ENCODE data around the gene PICALM. TPM values are rescaled to one million over a fixed set of nuclear protein-coding genes. Genes with fewer than 3 reads are reported as not detected.

Gene PICALM
- total and polyA plus RNA-seq, 10 of the 15 experiments (the other 5 are each of a cell fraction or from before 2014, with no cell fraction given) = 4.3 to 150 (median 41.8) TPM

DNA sequence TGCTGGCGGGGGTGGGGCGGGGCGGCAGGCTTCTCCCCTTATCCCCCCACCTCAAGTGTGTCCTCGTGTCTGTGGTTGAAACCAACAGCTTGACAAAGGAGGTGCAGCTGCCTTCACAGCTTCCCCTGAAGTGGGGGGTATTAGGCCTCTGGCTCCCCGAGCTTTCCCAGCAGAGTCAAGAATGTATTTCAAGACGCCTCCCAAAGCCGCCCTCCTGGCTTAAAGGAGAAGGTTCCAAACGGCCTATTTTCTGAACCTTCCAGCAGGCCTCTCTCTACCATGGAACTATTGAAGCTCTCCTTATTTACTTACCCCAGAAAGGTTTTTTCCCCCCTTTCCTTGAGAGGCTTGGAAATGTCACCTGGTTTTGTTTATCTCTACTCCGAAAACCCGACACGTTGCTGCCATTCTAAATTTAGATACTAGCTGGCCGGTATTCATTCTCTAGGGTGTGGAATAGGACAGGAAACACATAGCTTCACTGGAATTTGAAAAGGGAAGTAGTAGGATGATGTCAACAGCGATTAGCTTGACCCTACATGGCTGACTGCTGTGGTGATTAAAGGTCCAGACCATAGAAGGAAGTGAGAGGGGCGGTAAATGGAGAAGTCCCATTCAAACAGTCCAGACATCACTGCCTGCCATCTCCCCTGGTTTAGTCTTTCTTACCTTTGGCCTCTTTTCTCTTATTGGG, 671 bp upstream of the PICALM start (continued):
- TF ChIP-seq, protein P1, sequence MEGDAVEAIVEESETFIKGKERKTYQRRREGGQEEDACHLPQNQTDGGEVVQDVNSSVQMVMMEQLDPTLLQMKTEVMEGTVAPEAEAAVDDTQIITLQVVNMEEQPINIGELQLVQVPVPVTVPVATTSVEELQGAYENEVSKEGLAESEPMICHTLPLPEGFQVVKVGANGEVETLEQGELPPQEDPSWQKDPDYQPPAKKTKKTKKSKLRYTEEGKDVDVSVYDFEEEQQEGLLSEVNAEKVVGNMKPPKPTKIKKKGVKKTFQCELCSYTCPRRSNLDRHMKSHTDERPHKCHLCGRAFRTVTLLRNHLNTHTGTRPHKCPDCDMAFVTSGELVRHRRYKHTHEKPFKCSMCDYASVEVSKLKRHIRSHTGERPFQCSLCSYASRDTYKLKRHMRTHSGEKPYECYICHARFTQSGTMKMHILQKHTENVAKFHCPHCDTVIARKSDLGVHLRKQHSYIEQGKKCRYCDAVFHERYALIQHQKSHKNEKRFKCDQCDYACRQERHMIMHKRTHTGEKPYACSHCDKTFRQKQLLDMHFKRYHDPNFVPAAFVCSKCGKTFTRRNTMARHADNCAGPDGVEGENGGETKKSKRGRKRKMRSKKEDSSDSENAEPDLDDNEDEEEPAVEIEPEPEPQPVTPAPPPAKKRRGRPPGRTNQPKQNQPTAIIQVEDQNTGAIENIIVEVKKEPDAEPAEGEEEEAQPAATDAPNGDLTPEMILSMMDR (IDR thresholded peaks at IDR 0.05 in 2 of 3, conservative IDR thresholded peaks at IDR 0.05 in 1 of 3; ENCODE audit: control insufficient read depth in 2 of 3, extremely low read depth in 1 of 3, insufficient read depth in 1 of 3, low read depth in 3 of 3, low read length in 3 of 3) = no peak
- TF ChIP-seq KDM1A (IDR thresholded peaks at IDR 0.05; ENCODE audit: borderline replicate concordance) (no peak), POLR2AphosphoS5 (IDR thresholded peaks at IDR 0.05; ENCODE audit: low read length) (peak; percentile 58; the same call in 1 of the 2 replicates), BHLHE40 (IDR thresholded peaks at IDR 0.05; ENCODE audit: borderline replicate concordance in 1 of 2, low read depth in 2 of 2, low read length in 1 of 2) (peak in 1 of 2 experiments; percentile 27; a peak in 2 of 4 replicates), CBX3 (IDR thresholded peaks at IDR 0.05; ENCODE audit: borderline replicate concordance, low read depth) (no peak), RELA (IDR thresholded peaks at IDR 0.05; ENCODE audit: borderline replicate concordance, partially characterized antibody) (no peak), IRF4 (IDR thresholded peaks at IDR 0.05; ENCODE audit: low read depth, low read length) (0 out of 2 replicates have a peak, but pooled peaks have one; percentile 11), EP300 (IDR thresholded peaks at IDR 0.05; ENCODE audit: borderline replicate concordance in 1 of 2, control insufficient read depth in 1 of 2, low read depth in 2 of 2, low read length in 2 of 2) (peak; percentile 7 to 67; a peak in 2 of 4 replicates), WRNIP1 (IDR thresholded peaks at IDR 0.05; ENCODE audit: borderline replicate concordance, low read depth, low read length) (no peak), POU2F2 (IDR thresholded peaks at IDR 0.05; ENCODE audit: borderline replicate concordance, low read depth, low read length) (peak; percentile 54; the same call in 1 of the 3 replicates), ZZZ3 (IDR thresholded peaks at IDR 0.05; ENCODE audit: control insufficient read depth, insufficient read length, low read depth) (no peak), TBL1XR1 (IDR thresholded peaks at IDR 0.05; ENCODE audit: low read depth, low read length) (0 out of 2 replicates have a peak, but pooled peaks have one; percentile 1), POLR2A (IDR thresholded peaks at IDR 0.05; ENCODE audit: low read depth, low read length) (0 out of 2 replicates have a peak, but pooled peaks have one; percentile 44), RAD51 (IDR thresholded peaks at IDR 0.05) (no peak), RBBP5 (conservative IDR thresholded peaks at IDR 0.05) (no peak), RUNX3 (IDR thresholded peaks at IDR 0.05; ENCODE audit: low read length) (peak; percentile 83), CREM (IDR thresholded peaks at IDR 0.05; ENCODE audit: low read depth) (no peak), SUPT20H (IDR thresholded peaks at IDR 0.05; ENCODE audit: borderline replicate concordance, control insufficient read depth, low read depth, low read length) (no peak), CHD1 (IDR thresholded peaks at IDR 0.05; ENCODE audit: low read depth, low read length) (no peak)
- TF ChIP-seq, protein P2, sequence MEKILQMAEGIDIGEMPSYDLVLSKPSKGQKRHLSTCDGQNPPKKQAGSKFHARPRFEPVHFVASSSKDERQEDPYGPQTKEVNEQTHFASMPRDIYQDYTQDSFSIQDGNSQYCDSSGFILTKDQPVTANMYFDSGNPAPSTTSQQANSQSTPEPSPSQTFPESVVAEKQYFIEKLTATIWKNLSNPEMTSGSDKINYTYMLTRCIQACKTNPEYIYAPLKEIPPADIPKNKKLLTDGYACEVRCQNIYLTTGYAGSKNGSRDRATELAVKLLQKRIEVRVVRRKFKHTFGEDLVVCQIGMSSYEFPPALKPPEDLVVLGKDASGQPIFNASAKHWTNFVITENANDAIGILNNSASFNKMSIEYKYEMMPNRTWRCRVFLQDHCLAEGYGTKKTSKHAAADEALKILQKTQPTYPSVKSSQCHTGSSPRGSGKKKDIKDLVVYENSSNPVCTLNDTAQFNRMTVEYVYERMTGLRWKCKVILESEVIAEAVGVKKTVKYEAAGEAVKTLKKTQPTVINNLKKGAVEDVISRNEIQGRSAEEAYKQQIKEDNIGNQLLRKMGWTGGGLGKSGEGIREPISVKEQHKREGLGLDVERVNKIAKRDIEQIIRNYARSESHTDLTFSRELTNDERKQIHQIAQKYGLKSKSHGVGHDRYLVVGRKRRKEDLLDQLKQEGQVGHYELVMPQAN (conservative IDR thresholded peaks at IDR 0.05) = no peak; the same call in none of the 2 replicates
- TF ChIP-seq, protein P3, sequence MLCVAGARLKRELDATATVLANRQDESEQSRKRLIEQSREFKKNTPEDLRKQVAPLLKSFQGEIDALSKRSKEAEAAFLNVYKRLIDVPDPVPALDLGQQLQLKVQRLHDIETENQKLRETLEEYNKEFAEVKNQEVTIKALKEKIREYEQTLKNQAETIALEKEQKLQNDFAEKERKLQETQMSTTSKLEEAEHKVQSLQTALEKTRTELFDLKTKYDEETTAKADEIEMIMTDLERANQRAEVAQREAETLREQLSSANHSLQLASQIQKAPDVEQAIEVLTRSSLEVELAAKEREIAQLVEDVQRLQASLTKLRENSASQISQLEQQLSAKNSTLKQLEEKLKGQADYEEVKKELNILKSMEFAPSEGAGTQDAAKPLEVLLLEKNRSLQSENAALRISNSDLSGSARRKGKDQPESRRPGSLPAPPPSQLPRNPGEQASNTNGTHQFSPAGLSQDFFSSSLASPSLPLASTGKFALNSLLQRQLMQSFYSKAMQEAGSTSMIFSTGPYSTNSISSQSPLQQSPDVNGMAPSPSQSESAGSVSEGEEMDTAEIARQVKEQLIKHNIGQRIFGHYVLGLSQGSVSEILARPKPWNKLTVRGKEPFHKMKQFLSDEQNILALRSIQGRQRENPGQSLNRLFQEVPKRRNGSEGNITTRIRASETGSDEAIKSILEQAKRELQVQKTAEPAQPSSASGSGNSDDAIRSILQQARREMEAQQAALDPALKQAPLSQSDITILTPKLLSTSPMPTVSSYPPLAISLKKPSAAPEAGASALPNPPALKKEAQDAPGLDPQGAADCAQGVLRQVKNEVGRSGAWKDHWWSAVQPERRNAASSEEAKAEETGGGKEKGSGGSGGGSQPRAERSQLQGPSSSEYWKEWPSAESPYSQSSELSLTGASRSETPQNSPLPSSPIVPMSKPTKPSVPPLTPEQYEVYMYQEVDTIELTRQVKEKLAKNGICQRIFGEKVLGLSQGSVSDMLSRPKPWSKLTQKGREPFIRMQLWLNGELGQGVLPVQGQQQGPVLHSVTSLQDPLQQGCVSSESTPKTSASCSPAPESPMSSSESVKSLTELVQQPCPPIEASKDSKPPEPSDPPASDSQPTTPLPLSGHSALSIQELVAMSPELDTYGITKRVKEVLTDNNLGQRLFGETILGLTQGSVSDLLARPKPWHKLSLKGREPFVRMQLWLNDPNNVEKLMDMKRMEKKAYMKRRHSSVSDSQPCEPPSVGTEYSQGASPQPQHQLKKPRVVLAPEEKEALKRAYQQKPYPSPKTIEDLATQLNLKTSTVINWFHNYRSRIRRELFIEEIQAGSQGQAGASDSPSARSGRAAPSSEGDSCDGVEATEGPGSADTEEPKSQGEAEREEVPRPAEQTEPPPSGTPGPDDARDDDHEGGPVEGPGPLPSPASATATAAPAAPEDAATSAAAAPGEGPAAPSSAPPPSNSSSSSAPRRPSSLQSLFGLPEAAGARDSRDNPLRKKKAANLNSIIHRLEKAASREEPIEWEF (IDR thresholded peaks at IDR 0.05; ENCODE audit: insufficient replicate concordance, low read depth, low read length) = no peak

Data from GM12878 (cell line).